H9 (cell line): ENCODE measurements around the gene TANK. TPM values are rescaled to one million over a fixed set of nuclear protein-coding genes. Genes with fewer than 3 reads are reported as not detected.
A peak's percentile ranks its signal among the peaks of the same experiment; 100 is the strongest.

Experiments used
- DNase-seq: peaks from one replicate; pipeline ENCODE4 v3.0.0-alpha.2; 2017
- H2AFZ ChIP-seq: one replicate; pipeline ENCODE4 v1.6.1; 2013; ENCODE audit warnings: mild to moderate bottlenecking, low read length, control low read depth, moderate library complexity
- H2AK5ac ChIP-seq: 2 replicates; pipeline ENCODE4 v1.6.1; 2013; ENCODE audit warnings: low read length, control low read depth, mixed read lengths; ENCODE audit not compliant: insufficient read length
- H2BK120ac ChIP-seq: one replicate; pipeline ENCODE4 v1.6.1; 2013; ENCODE audit warnings: low read depth, mild to moderate bottlenecking, low read length, control low read depth, inconsistent platforms; ENCODE audit not compliant: poor library complexity, severe bottlenecking
- H2BK12ac ChIP-seq: 2 replicates; pipeline ENCODE4 v1.6.1; 2013; ENCODE audit warnings: low read length, control low read depth, mixed read lengths, low read depth; ENCODE audit not compliant: insufficient read length
- H2BK15ac ChIP-seq: 2 replicates; pipeline ENCODE4 v1.6.1; 2013; ENCODE audit warnings: low read depth, low read length, control low read depth
- H2BK20ac ChIP-seq: one replicate; pipeline ENCODE4 v1.6.1; 2013; ENCODE audit warnings: low read depth, mild to moderate bottlenecking, low read length, control low read depth, inconsistent platforms; ENCODE audit not compliant: poor library complexity, severe bottlenecking
- H2BK5ac ChIP-seq: 2 replicates; pipeline ENCODE4 v1.6.1; 2013; ENCODE audit warnings: low read length, control low read depth, mixed read lengths; ENCODE audit not compliant: insufficient read length
- H3K14ac ChIP-seq: 2 replicates; pipeline ENCODE4 v1.6.1; 2013; ENCODE audit warnings: low read length, control low read depth; ENCODE audit not compliant: insufficient read depth
- H3K18ac ChIP-seq: 2 replicates; pipeline ENCODE4 v1.6.1; 2013; ENCODE audit warnings: low read depth, mild to moderate bottlenecking, mixed read lengths, low read length, control low read depth; ENCODE audit not compliant: insufficient read length
- H3K23ac ChIP-seq: 2 replicates; pipeline ENCODE4 v1.6.1; 2013; ENCODE audit warnings: low read length, control low read depth, mixed read lengths, low read depth; ENCODE audit not compliant: insufficient read length
- H3K23me2 ChIP-seq: 2 replicates; pipeline ENCODE4 v1.6.1; 2013; ENCODE audit warnings: low read depth, mild to moderate bottlenecking, mixed read lengths, low read length, control low read depth; ENCODE audit not compliant: insufficient read length, poor library complexity, severe bottlenecking
- H3K27ac ChIP-seq: 2 replicates; pipeline ENCODE4 v1.5.1; 2013; ENCODE audit warnings: low read length, control low read depth, mixed read lengths, low read depth; ENCODE audit not compliant: insufficient read length
- H3K27me3 ChIP-seq: 2 replicates; pipeline ENCODE4 v1.6.1; 2013; ENCODE audit warnings: low read length, control low read depth, inconsistent platforms; ENCODE audit not compliant: insufficient read depth
- H3K4ac ChIP-seq: 2 replicates; pipeline ENCODE4 v1.6.1; 2013; ENCODE audit warnings: low read depth, mild to moderate bottlenecking, control low read depth, inconsistent platforms, low read length, moderate library complexity
- H3K4me1 ChIP-seq: 2 replicates; pipeline ENCODE4 v1.6.1; 2013; ENCODE audit warnings: low read length, control low read depth, inconsistent platforms; ENCODE audit not compliant: insufficient read depth
- H3K4me2 ChIP-seq: 2 replicates; pipeline ENCODE4 v1.6.1; 2013; ENCODE audit warnings: low read length, control low read depth, mixed read lengths; ENCODE audit not compliant: insufficient read length, insufficient read depth
- H3K56ac ChIP-seq: 2 replicates; pipeline ENCODE4 v1.6.1; 2013; ENCODE audit warnings: low read depth, mild to moderate bottlenecking, mixed read lengths, low read length, control low read depth; ENCODE audit not compliant: insufficient read length
- H3K79me1 ChIP-seq: 2 replicates; pipeline ENCODE4 v1.6.1; 2013; ENCODE audit warnings: low read depth, mild to moderate bottlenecking, moderate library complexity, low read length, control low read depth, inconsistent platforms; ENCODE audit not compliant: insufficient read depth, poor library complexity, severe bottlenecking
- H3K79me2 ChIP-seq: 2 replicates; pipeline ENCODE4 v1.6.1; 2013; ENCODE audit warnings: low read length, control low read depth, inconsistent platforms; ENCODE audit not compliant: insufficient read depth
- H3K9ac ChIP-seq: 2 replicates; pipeline ENCODE4 v1.6.1; 2013; ENCODE audit warnings: low read length, control low read depth, mixed read lengths; ENCODE audit not compliant: insufficient read length; ENCODE audit errors: extremely low read depth
- H3K9me3 ChIP-seq: one replicate; pipeline ENCODE4 v1.6.1; 2013; ENCODE audit warnings: low read depth, low read length, inconsistent platforms; ENCODE audit not compliant: control insufficient read depth
- H3T11ph ChIP-seq: one replicate; pipeline ENCODE4 v1.6.1; 2013; ENCODE audit warnings: mild to moderate bottlenecking, low read length, control low read depth, inconsistent platforms
- H4K20me1 ChIP-seq: one replicate; pipeline ENCODE4 v1.6.1; 2013; ENCODE audit not compliant: control insufficient read depth, insufficient read length, insufficient read depth
- H4K5ac ChIP-seq: 2 replicates; pipeline ENCODE4 v1.6.1; 2013; ENCODE audit warnings: low read depth, mild to moderate bottlenecking, mixed read lengths, low read length, control low read depth; ENCODE audit not compliant: insufficient read length
- H4K8ac ChIP-seq: replicated peaks from 2 replicates; pipeline ENCODE4 v1.6.1; 2013; ENCODE audit warnings: low read length, control low read depth, mixed read lengths, low read depth; ENCODE audit not compliant: insufficient read length
- H4K91ac ChIP-seq: 2 replicates; pipeline ENCODE4 v1.6.1; 2013; ENCODE audit warnings: low read depth, mild to moderate bottlenecking, moderate library complexity, mixed read lengths, low read length, control low read depth; ENCODE audit not compliant: insufficient read length
- H3K27ac Mint-ChIP-seq, 3 experiments: 2 replicates in 2 of 3; 3 replicates in 1 of 3; pipeline ENCODE4 v1.8.0; 2020 to 2021; ENCODE audit warnings: mixed read lengths in 3 of 3, mild to moderate bottlenecking in 1 of 3, moderate library complexity in 1 of 3
- H3K27me3 Mint-ChIP-seq: 2 replicates; pipeline ENCODE4 v1.8.0; 2021; ENCODE audit warnings: low read depth, mild to moderate bottlenecking, moderate library complexity, mixed read lengths
- H3K36me3 Mint-ChIP-seq, 3 experiments: 2 replicates in 2 of 3; 3 replicates in 1 of 3; pipeline ENCODE4 v1.8.0; 2020 to 2021; ENCODE audit warnings: low read depth in 3 of 3, mixed read lengths in 3 of 3; ENCODE audit not compliant: insufficient read depth in 1 of 3
- H3K4me1 Mint-ChIP-seq, 2 experiments: 2 replicates each; pipeline ENCODE4 v1.8.0; 2020; ENCODE audit warnings: mixed read lengths in 2 of 2
- H3K4me3 Mint-ChIP-seq, 2 experiments: 2 replicates in 1 of 2; 3 replicates in 1 of 2; pipeline ENCODE4 v1.8.0; 2020 to 2021; ENCODE audit warnings: mild to moderate bottlenecking in 2 of 2, mixed read lengths in 2 of 2, moderate library complexity in 1 of 2
- H3K9me3 Mint-ChIP-seq, 2 experiments: 2 replicates in 1 of 2; 3 replicates in 1 of 2; pipeline ENCODE4 v1.8.0; 2020; ENCODE audit warnings: mild to moderate bottlenecking in 2 of 2, mixed read lengths in 2 of 2, moderate library complexity in 1 of 2
- CTCF ChIP-seq: fragments of 200-600 bp; sonication (generic); conservative IDR thresholded peaks from 3 replicates; pipeline ENCODE4 v1.8.0; 2021; ENCODE audit warnings: antibody characterized with exemption, mild to moderate bottlenecking
- whole genome bisulfite sequencing: extraction: QIAGEN DNeasy Blood & Tissue Kit; methylation state at CpG from one replicate; pipeline ENCODE4 v1.1.7; 2013; ENCODE audit warnings: missing lambda C conversion rate, low lambda C conversion rate, mixed read lengths; ENCODE audit not compliant: insufficient read length; ENCODE audit errors: extremely low coverage; 5-methylcytosine and 5-hydroxymethylcytosine counted together
- total RNA-seq: library from RNA; stranded (reverse); gene quantifications from 2 replicates; pipeline ENCODE4 v1.2.1, GENCODE V29; 2021

TANK gene
- total RNA-seq, 1 experiment from 2014 or later: 23.9 TPM

GRCh38 chr2:161122772-161123530 lies 37.3 kb upstream of the TANK start:
- Histone ChIP-seq H3K27me3 (no peaks in the 10 kb centered on the region), H3K14ac (peak overlapping the region; percentile 49; the same call in 1 of the 2 replicates), H2AFZ (peak overlapping the region; percentile 22), H3K9me3 (no peaks in the 10 kb centered on the region), H4K91ac (no peak overlapping the region), H4K8ac (no peak overlapping the region), H2BK5ac (no peak overlapping the region), H3K79me1 (no peaks in the 10 kb centered on the region), H2BK120ac (no peak overlapping the region), H3K4me1 (peaks cover 4% of the 10 kb centered on the region), H3K23me2 (no peaks in the 10 kb centered on the region), H2BK20ac (no peak overlapping the region), H3K4me2 (peak overlapping the region; percentile 25), H3K23ac (no peak overlapping the region), H2BK12ac (no peak overlapping the region), H3K18ac (no peak overlapping the region), H4K5ac (no peak overlapping the region), H3K56ac (no peak overlapping the region), H2BK15ac (no peak overlapping the region), H4K20me1 (no peaks in the 10 kb centered on the region), H2AK5ac (no peak overlapping the region), H3K27ac (peak overlapping the region; percentile 7), H3K9ac (peak overlapping the region; percentile 8), H3K79me2 (no peaks in the 10 kb centered on the region), H3T11ph (no peak overlapping the region), H3K4ac (no peak overlapping the region)
- no peaks in the 10 kb centered on the region for H3K27me3 Mint-ChIP-seq
- no peak for TF ChIP-seq CTCF
- peak overlapping the region; percentile 8 to 89 (median 12); a peak in 5 of 7 replicates for H3K27ac Mint-ChIP-seq
- H3K4me3 Mint-ChIP-seq: no peak overlapping the region
- H3K36me3 Mint-ChIP-seq: no peaks in the 10 kb centered on the region
- H3K4me1 Mint-ChIP-seq: peaks cover 21 to 23% of the 10 kb centered on the region in 2 experiments
- H3K9me3 Mint-ChIP-seq: no peaks in the 10 kb centered on the region
- DNase-seq: no peak
- WGBS: no CpG with 5 or more reads among the region's 3 CpGs
